Transverse colon (tissue), 4 donors: ENCODE results near the gene GSKIP. TPM values are rescaled to one million over a fixed set of nuclear protein-coding genes. Genes with fewer than 3 reads are reported as not detected.
A peak's percentile ranks its signal among the peaks of the same experiment; 100 is the strongest.

Experiments used
- DNase-seq: peaks from one replicate; pipeline ENCODE4 v3.0.0-alpha.2; 2019
- H3K27ac ChIP-seq, 4 donors: fragments of 200-600 bp; sonication (generic); 2 replicates each; pipeline ENCODE4 v1.5.1; 2016 to 2018; ENCODE audit warnings: inconsistent platforms in 4 of 4
- H3K27me3 ChIP-seq: fragments of 200-600 bp; sonication (generic); 2 replicates; pipeline ENCODE4 v1.5.1; 2017; ENCODE audit warnings: inconsistent platforms
- H3K36me3 ChIP-seq, 4 donors: fragments of 200-600 bp; sonication (generic); 2 replicates each; pipeline ENCODE4 v1.5.1; 2017 to 2019; ENCODE audit warnings: inconsistent platforms in 4 of 4
- H3K4me1 ChIP-seq, 4 donors: fragments of 200-600 bp; sonication (generic); 2 replicates each; pipeline ENCODE4 v1.5.1; 2017 to 2020; ENCODE audit warnings: inconsistent platforms in 4 of 4
- H3K4me3 ChIP-seq, 4 donors: fragments of 200-600 bp; sonication (generic); 1 replicate in 1 of 4; 2 replicates in 3 of 4; pipeline versions ENCODE4 v1.5.1 to v1.6.1; 2017 to 2019; ENCODE audit warnings: inconsistent platforms in 4 of 4
- H3K9me3 ChIP-seq, 2 donors: fragments of 200-600 bp; sonication (generic); 2 replicates each; pipeline ENCODE4 v1.5.1; 2017 to 2019; ENCODE audit warnings: inconsistent platforms in 2 of 2
- EP300 ChIP-seq: sonication (generic); formaldehyde crosslinking; IDR thresholded peaks from one replicate; pipeline ENCODE4 v1.6.1; 2017; ENCODE audit warnings: antibody characterized with exemption, low read depth
- POLR2A ChIP-seq: fragments of 450-650 bp; IDR thresholded peaks from one replicate; pipeline ENCODE4 v1.6.1; 2016; ENCODE audit warnings: antibody characterized with exemption, mild to moderate bottlenecking, moderate library complexity
- POLR2AphosphoS5 ChIP-seq, 3 donors: sonication (generic); formaldehyde crosslinking; IDR thresholded peaks; one replicate each; pipeline ENCODE4 v1.6.1; 2016; ENCODE audit warnings: antibody characterized with exemption in 3 of 3
- WGBS, 2 donors: methylation state at CpG; one replicate each; pipeline ENCODE4 v1.1.5; 2018; ENCODE audit warnings: low coverage in 1 of 2; 5-methylcytosine and 5-hydroxymethylcytosine counted together
- in situ Hi-C, 4 donors: fragments of 200-750 bp; cut with MboI; loops; one replicate each; pipeline versions ENCODE4 v1.15.0 to v1.15.1; 2017; ENCODE audit warnings: low sequenced_read_pairs in 3 of 4, low pct_ligation_motif_present in 1 of 4, low pct_unique_long_range_greater_than_20kb in 1 of 4
- intact Hi-C: fragments of 100-400 bp; cut with DNase I; formaldehyde crosslinking; loops from one replicate; pipeline ENCODE4 v1.15.1; 2023; ENCODE audit warnings: low total_unique reads
- total RNA-seq, 4 donors: library from RNA; depleted of rRNA; stranded (reverse); fragments of >200 nt; gene quantifications; one replicate each; pipeline ENCODE4 v1.1.0, GENCODE V29; 2016
- TF ChIP-seq, protein P1 (sequence below), 5 experiments: fragments of 200-600 bp in 3 of 5; fragments of 450-650 bp in 2 of 5; sonication (generic) in 3 of 5; IDR thresholded peaks; 1 replicate in 2 of 5; 2 replicates in 3 of 5; pipeline ENCODE4 v1.5.1; 2016 to 2017; ENCODE audit warnings: antibody characterized with exemption in 5 of 5, inconsistent platforms in 3 of 5, mild to moderate bottlenecking in 2 of 5, moderate library complexity in 1 of 5

GSKIP gene
- total RNA-seq, 4 donors from 2014 or later = 41.0 to 151 (median 64.9) TPM

DNA sequence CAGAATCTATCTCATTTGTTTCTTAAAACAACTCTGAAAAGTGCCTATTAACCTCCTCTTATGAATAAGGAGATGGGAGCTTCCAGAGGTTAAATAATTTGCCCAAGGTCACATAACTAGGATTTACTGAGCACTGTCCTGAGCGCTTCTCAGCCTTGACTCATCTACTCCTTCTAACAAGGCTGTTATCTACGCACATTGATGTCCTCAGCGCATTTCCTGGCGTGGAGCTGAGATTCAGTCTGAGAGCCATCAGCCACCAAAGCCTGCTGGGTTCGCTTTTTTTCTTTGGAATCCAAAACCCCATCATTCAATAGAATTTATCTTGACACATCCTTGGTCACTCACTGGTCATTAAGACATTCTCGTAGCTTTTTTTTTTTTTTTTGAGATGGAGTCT, 57.9 kb downstream of the GSKIP start:
- in situ Hi-C loops = loop anchor here in 2 of 4 donors (5.0 to 25.0 kb wide), 2 partner anchors 124 to 334 kb away; no protein-coding TSS in a partner anchor

DNA sequence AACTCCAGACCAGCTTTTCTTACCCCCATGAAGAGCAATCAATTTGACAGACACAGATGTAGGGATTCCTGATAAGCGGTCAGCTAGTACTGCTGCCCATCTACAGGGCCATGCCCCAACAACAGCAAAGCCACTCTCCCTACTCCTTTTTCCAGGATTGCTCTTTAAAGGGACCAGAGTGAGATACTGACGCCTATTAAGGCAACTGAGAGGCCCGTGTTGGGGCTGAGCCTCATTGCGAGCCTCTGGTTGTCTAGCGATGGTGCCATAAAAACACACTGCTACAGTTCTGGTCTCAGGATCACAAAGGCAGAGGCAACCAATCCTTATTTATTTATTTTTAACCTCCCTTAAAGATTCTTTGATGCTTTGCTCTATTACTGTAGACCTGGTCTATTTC, 59.7 kb downstream of the GSKIP start:
- H3K27ac ChIP-seq = no peak overlapping the region
- in situ Hi-C loops (loop anchor here in 2 of 4 donors (5.0 to 25.0 kb wide), 2 partner anchors 126 to 336 kb away; no protein-coding TSS in a partner anchor), intact Hi-C loops (loop anchor here (10.0 kb wide), 1 partner anchor 128 kb away; no protein-coding TSS in a partner anchor)
- peaks cover 0 to 11% (median 3%) of the 10 kb centered on the region in 4 donors for H3K4me1 ChIP-seq
- no peaks in the 10 kb centered on the region for H3K9me3 ChIP-seq
- DNase-seq = no peak
- H3K27me3 ChIP-seq = no peaks in the 10 kb centered on the region
- H3K36me3 ChIP-seq = no peaks in the 10 kb centered on the region
- WGBS, 2 donors = 63 to 70% methylated on average over 2 to 5 of the region's 5 CpGs
- TF ChIP-seq POLR2AphosphoS5 (IDR thresholded peaks at IDR 0.05) (no peak), POLR2A (no peak)
- no peak overlapping the region for H3K4me3 ChIP-seq

More for the DNA sequence above, 57.9 kb downstream of the GSKIP start:
- no peak overlapping the region for H3K27ac ChIP-seq
- intact Hi-C loops = loop anchor here (10.0 kb wide), 1 partner anchor 126 kb away; no protein-coding TSS in a partner anchor
- no peaks in the 10 kb centered on the region for H3K36me3 ChIP-seq
- TF ChIP-seq POLR2AphosphoS5 (IDR thresholded peaks at IDR 0.05) (no peak), EP300 (no peak), POLR2A (no peak)
- TF ChIP-seq, protein P1, sequence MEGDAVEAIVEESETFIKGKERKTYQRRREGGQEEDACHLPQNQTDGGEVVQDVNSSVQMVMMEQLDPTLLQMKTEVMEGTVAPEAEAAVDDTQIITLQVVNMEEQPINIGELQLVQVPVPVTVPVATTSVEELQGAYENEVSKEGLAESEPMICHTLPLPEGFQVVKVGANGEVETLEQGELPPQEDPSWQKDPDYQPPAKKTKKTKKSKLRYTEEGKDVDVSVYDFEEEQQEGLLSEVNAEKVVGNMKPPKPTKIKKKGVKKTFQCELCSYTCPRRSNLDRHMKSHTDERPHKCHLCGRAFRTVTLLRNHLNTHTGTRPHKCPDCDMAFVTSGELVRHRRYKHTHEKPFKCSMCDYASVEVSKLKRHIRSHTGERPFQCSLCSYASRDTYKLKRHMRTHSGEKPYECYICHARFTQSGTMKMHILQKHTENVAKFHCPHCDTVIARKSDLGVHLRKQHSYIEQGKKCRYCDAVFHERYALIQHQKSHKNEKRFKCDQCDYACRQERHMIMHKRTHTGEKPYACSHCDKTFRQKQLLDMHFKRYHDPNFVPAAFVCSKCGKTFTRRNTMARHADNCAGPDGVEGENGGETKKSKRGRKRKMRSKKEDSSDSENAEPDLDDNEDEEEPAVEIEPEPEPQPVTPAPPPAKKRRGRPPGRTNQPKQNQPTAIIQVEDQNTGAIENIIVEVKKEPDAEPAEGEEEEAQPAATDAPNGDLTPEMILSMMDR (IDR thresholded peaks at IDR 0.05) = no peak
- DNase-seq = no peak
- H3K27me3 ChIP-seq = no peaks in the 10 kb centered on the region
- no peaks in the 10 kb centered on the region for H3K9me3 ChIP-seq
- peaks cover 0 to 11% (median 3%) of the 10 kb centered on the region in 4 donors for H3K4me1 ChIP-seq
- no peak overlapping the region for H3K4me3 ChIP-seq
- WGBS, 2 donors = 88 to 93% methylated on average over 4 to 6 of the region's 6 CpGs

DNA sequence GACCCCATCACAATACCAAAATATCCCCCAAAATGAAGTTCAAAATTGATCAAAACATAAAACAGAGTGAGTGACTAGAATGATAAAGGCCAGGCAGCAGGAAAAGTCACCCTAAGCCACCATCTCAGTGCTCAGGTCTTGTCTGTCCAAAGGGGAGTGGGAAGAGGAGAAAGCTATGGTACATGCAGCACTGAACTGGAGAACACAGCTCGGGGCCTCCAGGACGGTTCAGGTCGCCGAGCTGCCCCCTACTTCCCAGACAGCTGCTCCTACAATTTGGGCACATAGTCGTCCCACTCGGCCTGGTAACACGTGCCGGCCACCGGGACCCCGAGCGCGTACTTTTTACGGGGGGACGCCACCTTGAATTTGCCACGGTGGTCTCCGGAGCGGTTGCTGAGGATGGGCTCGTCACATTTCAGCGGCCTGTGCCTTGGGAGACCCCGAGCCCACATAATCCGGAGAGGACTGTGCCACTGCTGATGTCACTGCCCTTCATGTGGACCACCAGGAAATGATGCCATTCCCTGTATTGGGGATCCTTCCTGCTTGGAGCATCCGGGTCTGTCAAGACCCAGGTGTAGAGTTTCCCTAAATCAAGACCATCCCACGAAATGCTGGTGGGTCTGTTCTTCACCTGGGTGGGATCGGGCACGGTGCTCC, 60.3 kb downstream of the GSKIP start:
- intact Hi-C loops (loop anchor here (10.0 kb wide), 1 partner anchor 129 kb away; no protein-coding TSS in a partner anchor), in situ Hi-C loops (loop anchor here in 2 of 4 donors (5.0 to 25.0 kb wide), 2 partner anchors 126 to 336 kb away; no protein-coding TSS in a partner anchor)
- H3K27me3 ChIP-seq = no peaks in the 10 kb centered on the region
- TF ChIP-seq POLR2A = no peak
- TF ChIP-seq, protein P1 (IDR thresholded peaks at IDR 0.05) = no peak
- TF ChIP-seq POLR2AphosphoS5 (IDR thresholded peaks at IDR 0.05) = no peak
- TF ChIP-seq EP300 = no peak
- H3K36me3 ChIP-seq = no peaks in the 10 kb centered on the region
- H3K4me1 ChIP-seq = peaks cover 0 to 11% (median 3%) of the 10 kb centered on the region in 4 donors
- H3K4me3 ChIP-seq = peak overlapping the region; percentile 12 to 63 (median 38)
- H3K27ac ChIP-seq = peak overlapping the region in 1 of 4 donors; percentile 14
- WGBS, 2 donors = 67% methylated on average over 24 of the region's 25 CpGs; no CpG with 5 or more reads in 1 of the 2 donors
- H3K9me3 ChIP-seq = no peaks in the 10 kb centered on the region
- no peak for DNase-seq

DNA sequence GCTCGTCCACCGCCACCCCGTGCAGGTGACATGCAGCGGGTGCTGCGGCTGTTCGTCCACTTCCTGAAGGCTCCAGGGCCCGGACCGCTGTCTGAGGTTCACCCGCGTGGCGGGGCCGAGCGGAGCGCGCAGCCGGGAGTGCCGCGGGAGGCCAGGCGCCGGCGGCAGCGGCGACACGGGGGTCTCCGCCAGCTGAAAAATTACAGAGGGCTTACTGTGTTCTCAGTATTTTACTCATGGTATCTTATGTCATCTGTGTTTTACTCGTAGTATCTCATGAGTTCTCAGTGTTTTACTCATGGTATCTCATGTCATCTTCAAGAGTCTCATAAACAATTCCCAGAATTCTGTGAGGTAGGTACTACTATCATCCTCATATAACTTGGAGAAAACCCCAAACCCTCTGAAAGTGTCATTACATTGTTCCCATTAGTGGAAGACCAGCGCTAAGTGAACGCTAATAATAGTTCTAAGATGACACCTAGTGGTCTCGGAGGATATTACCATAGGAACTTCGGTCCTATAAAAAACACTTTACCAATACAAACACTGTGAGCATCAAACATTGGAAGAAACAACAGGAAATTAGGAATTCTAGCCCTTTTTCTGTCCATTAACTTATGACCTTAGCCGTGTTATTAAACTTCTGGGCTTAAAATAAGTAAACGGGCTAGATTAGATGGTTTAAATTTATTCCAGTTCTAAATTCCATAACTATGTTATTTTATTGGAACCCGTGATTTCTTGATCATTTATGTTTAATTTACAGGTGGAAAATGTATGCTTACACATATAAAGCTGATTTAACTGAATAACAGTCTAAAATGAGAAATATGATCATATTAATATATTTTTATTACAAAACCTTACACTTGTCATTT, 61.0 kb downstream of the GSKIP start:
- Histone ChIP-seq H3K27ac (peak overlapping the region in 2 of 4 donors; percentile 14 to 31), H3K27me3 (no peaks in the 10 kb centered on the region), H3K36me3 (no peaks in the 10 kb centered on the region), H3K9me3 (no peaks in the 10 kb centered on the region), H3K4me3 (peak overlapping the region; percentile 12 to 63 (median 38)), H3K4me1 (peaks cover 0 to 11% (median 3%) of the 10 kb centered on the region in 4 donors)
- WGBS, 2 donors = 4 to 16% methylated on average over 4 to 20 of the region's 33 CpGs
- intact Hi-C loops = loop anchor here (10.0 kb wide), 1 partner anchor 130 kb away; no protein-coding TSS in a partner anchor
- no peak for TF ChIP-seq EP300
- TF ChIP-seq, protein P1 (IDR thresholded peaks at IDR 0.05) = peak; percentile 78 to 91 (median 82)
- DNase-seq = peak; percentile 48
- in situ Hi-C loops = loop anchor here in 2 of 4 donors (5.0 to 25.0 kb wide), 2 partner anchors 127 to 337 kb away; no protein-coding TSS in a partner anchor
